ENCODE data around the gene CTSZ.
"Not testable (repeated sequence)": the region's sequence is repeated elsewhere in the genome, so short reads cannot be mapped to it uniquely, and the experiment has no call there.

Gene CTSZ

DNA sequence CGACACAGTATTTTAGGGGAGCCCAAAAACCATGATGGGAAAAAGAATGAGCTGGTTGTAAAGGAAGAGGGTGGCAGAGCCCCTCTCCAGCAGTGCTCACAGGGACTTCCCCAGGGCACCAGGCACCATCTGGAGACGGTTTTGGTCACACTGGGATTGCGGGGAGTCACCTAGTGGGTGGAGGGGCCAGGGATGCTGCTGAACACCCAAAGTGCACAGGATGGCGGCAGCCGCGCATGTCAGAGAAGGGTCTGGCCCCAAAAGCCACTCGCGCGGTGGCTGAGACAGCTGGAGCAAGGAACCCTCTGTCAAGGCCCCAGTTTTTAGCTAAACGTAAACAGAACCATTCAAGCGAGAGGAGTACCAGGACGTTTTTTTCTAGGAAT, 10.8 kb downstream of the CTSZ start:
- DNase-seq (ENCODE audit: low read depth), result no peak

DNA sequence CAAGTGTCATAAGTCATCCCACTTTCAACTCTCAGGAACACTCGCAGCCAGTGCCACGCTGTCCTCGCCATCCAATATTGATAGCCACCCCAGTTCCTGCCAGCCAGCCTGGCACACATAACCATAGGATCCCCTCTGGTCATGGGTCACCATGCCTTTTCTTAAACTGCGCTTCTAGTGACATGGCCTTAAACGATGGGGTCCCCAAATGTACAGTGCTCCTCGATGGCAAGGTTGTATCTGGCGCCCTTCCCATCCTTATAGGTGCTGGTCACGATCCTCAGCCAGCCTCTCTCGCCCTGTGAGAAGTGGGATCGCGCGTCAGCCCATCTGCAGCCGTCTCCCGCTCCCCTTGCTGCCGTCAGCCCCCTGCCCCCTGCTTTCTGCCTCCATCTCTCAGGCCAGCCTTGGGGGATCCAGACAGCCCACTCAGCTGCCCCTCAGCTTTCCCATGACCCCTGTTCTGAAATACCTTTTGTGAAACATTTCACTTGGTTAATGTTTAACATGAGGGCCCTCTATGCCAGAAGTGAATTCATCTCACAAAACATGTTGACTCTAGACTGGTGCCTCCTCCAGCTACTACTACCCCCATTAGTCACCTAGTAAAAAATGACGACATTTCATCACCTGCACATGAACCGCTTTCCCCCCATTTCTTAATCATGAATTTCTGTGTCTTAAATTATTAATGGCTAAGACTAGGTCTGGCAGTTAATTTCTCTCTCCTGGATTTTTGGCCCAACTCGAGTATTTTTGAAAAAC, 11.4 kb downstream of the CTSZ start:
- no peak for DNase-seq (ENCODE audit: low read depth)

- DNase-seq (ENCODE audit: low read depth), result no peak
Observed at GRCh38 chr20:58994390-58995159, 12.5 kb downstream of the CTSZ start.

DNA sequence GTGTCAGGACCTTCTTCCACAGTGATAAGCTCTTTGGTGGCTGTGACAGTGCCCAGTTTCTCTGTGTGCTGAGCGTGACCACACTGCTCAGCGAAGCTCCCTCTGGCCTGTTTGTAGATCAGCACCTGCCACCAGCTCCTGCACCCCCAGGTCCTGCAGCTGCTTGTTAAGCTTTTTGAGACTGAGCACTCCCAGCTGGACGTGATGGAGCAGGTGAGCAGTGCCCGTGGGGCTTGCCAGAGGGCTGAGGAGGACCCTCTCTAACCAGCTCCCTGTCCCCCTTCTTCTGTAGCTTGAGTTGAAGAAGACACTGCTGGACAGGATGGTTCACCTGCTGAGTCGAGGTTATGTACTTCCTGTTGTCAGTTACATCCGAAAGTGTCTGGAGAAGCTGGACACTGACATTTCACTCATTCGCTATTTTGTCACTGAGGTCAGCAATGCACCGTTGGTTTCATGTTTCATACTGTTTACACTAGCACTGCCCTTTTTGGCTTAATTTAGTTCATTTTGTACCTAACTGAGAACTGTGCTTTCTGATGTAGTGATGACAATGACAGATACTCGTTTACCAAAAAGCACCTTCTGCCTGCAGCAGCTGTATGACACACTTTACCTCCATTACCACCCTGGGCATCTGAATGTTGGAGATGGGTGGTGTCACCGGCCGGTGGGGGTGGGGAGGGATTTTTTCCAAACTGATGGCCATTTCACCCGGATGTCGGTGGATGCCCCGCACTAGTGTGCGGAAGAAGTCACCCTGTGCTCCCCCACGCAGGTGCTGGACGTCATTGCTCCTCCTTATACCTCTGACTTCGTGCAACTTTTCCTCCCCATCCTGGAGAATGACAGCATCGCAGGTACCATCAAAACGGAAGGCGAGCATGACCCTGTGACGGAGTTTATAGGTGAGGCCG, 13.5 kb downstream of the CTSZ start:
- no peak for DNase-seq (ENCODE audit: low read depth)

GRCh38 chr20:58992911-58993310, 14.1 kb downstream of the CTSZ start:
- no peak for DNase-seq (ENCODE audit: low read depth)

- DNase-seq (ENCODE audit: low read depth), result no peak
Observed at GRCh38 chr20:58991715-58992114, 15.3 kb downstream of the CTSZ start.

GRCh38 chr20:58990651-58991445, 16.2 kb downstream of the CTSZ start:
- no peak for DNase-seq (ENCODE audit: low read depth)

DNA sequence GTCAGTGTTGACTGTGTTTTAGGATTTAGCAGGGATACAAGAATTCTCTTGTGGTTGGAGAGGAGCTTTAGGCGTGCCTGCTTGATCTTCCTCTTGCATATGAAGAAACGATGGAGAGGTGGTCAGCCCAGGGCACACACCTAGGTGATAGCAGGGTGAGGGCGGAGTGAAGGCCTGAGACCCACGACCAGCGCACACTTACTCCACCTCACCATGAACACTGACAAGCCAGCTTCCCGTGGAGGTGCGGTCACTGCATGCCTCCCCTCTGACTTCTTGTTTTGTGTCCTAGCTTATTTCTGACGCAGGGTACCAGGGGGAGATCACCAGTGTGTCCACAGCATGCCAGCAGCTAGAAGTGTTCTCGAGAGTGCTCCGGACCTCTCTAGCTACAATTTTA, 17.9 kb downstream of the CTSZ start:
- no peak for DNase-seq (ENCODE audit: low read depth)

DNA sequence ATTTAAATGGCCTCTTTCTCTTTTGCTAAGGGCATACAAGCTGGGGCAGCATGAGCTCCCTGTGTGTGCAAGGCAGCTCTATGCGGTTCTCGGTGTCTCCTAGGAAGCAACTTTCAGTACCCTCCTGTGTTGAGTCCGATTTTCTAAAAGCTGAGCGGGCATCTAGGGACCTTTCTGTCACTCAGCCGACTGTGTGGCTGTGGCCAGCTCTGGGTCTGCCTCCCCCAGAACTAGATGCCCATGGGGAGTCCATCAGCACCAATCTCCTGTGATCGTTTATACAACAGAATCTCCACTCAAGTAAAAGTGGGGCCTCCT, 18.5 kb downstream of the CTSZ start:
- DNase-seq (ENCODE audit: low read depth), result no peak

DNA sequence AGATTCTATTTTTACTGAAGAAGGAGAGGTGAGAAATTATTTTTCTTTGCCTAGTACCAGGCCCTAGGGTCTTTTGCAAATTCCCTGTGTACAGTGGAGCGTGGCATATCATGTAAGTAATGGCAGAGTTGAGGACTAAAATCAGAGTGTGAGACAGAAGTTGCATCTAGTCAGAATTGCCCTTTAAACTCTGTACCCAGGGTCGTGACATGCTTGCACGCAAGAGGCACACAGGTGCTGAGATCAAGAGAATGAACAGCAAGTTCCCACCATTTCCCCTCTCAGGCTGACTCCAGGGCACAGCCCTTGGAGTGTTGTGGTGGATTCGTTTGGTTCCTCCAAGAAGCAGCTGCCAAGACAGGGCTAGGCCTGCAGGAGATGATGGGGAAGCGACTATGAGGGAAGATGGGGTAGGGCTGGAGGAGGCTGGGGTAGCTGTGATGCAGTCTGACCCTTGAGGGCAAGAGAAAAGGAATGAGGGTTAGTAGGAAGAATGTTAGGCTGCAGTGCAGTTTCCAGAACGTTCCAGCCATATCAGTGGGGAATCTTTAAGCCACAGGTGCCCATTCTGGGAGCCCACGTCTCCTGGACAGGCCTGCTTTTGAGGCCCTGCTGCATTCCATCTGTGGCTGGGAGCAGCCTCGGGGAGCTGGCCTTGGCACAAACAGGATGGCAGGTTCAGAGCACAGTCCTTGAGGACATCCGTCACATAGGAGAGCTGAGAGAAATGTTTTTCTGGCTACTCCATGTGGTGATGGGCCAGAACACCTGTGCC, 19.1 kb downstream of the CTSZ start:
- no peak for DNase-seq (ENCODE audit: low read depth)

- no peak for DNase-seq (ENCODE audit: low read depth)
Observed at GRCh38 chr20:58986968-58987517, 20.0 kb downstream of the CTSZ start.

GRCh38 chr20:58986286-58986967, 20.6 kb downstream of the CTSZ start:
- DNase-seq (ENCODE audit: low read depth), result no peak

DNA sequence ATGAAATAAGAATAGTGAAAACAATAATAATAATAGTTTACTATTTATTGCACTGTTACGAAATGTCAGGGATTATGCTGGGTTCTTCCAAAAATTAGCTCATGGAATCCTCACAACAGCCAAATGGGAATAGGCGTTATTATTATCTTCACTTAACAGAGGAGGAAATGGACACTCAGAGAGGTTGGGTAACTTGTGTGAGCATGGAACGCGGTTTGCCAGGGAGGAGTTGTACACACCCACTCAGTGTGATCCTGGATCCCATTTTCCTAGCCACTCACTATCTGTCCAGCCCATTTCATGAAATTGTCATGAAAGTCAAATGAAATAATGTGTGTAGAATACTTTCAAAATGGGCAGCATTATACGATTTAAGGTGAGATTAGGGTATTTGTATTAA, 21.4 kb downstream of the CTSZ start:
- no peak for DNase-seq (ENCODE audit: low read depth)

GRCh38 chr20:58984691-58985090, 22.4 kb downstream of the CTSZ start:
- DNase-seq (ENCODE audit: low read depth), result no peak

GRCh38 chr20:58983115-58983468, 24.0 kb downstream of the CTSZ start:
- DNase-seq (ENCODE audit: low read depth), result not testable (repeated sequence)

DNA sequence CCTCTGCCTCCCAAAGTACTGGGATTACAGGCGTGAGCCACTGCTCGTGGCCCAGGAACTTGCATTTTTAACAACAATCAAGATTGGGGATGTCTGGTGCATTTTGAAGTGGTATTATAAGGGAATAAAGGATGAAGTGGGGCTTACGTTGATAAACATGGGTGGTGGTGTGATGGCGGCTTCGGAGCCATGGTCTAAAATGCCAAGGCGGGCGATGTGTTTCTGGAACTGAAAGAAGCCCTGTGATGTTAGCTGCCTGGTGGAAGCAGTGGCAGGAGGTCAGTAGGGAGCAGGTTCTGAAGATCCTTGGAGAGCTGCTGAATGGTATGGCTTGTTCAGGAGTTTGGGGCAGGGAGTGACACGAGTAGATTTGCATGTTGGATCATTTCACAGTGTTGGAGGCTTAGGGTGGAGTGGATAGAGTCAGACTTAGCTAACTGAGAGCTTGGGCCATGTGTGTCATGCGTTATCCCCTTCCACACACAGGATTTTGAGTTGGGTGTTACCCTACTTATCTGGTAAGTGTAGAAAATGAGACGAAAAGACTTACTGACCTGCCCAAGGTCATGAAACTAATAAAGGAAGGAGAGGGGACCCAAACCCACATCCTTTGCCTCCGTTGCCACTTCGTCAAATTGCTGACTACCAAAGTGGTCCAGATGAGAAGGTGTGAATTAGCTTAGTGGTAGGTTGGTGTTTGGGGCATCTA, 24.5 kb downstream of the CTSZ start:
- DNase-seq (ENCODE audit: low read depth), result no peak

DNA sequence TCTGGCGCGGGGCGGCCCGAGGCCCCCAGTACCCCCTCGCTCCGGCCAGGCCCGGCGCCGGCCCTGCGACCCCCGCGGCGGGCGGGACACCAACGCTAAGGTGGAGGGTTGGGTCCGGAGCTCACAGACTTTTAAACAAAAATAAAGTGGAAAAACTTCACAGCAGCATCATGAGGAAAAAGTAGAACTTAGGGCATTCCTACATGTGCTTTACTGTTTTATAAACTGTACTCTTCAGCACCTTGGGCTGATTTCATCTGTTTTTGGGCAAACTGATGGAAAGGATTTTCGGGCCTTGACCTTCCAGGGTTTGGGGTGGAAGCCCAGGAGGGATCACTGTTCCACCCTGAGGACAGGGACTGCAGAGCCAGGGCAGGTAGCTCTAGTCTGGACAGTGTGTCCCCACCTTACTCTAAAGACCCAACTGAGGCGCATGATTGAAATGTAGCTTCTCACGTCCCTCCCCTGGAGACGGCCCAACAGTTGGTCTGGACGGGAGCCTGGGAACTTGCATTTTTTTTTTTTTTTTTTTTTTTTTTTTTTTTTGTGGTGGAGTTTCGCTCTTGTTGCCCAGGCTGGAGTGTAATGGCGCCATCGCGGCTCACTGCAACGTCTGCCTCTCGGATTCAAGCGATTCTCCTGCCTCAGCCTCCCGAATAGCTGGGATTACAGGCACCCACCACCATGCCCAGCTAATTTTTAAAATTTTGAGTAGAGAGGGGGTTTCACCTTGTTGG, 25.3 kb downstream of the CTSZ start:
- DNase-seq (ENCODE audit: low read depth), result no peak

DNA sequence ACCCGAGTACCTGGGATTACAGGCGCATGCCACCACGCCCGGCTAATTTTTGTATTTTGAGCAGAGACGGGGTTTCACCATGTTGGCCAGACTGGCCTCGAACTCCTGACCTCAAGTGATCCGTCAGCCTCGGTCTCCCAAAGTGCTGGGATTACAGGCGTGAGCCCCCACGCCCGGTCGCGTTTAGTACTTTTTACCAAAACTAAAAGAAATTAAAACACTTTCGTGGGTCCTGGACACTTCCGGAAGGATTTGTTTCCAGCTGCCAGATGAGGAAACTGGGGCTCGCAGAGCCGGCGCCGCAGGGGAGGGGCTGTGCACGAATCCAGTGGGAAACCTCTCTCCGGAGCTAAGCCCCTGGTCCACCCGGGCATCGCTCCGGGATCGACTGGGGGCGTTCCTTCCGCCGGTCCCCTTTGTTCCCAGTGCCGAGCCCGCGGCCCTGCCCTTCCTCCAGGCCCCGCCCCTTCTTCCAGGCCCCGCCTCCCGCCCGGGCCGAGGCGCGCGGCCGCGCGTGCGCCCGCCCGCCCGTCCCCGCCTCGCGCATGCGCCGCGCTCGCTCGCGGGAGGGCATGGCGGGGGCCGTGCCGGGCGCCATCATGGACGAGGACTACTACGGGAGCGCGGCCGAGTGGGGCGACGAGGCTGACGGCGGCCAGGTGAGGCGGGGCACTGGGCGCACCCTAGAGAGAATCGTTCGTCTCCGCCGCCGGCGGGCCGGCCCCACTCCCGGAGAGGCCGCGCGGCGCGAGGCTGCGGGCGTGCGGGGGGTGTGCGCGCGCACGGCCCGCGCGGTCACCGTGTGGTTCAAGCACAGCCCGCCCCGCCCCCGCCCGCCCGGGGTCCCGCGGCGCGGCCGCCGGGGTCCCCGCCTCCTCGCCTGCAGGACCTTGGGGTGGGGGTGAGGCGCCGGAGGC, 26.1 kb downstream of the CTSZ start, which contains the start of gene NELFCD:
TSS of gene NELFCD (plus strand) at position 546 of the 917 bp plus-strand sequence. CDS start at position 600, 54 bp downstream.
- peak; percentile 76 for DNase-seq (ENCODE audit: low read depth)

All from stimulated activated CD8-positive, alpha-beta memory T cell treated with anti-CD3 and anti-CD28 coated beads, Interleukin-15, amount 100 ng/mL, for 1 hour (primary cell).